DND-41 (cell line): Measurements from ENCODE around the gene SMARCA2.

Source experiments
- EZH2 ChIP-seq: IDR thresholded peaks from 3 replicates; pipeline ENCODE4 v1.6.1; 2012; ENCODE audit warnings: borderline replicate concordance, low read depth, mild to moderate bottlenecking, moderate library complexity, low read length, inconsistent platforms; ENCODE audit not compliant: severe bottlenecking
- TF ChIP-seq, protein P1 (sequence below): IDR thresholded peaks from 2 replicates; pipeline ENCODE4 v1.5.1; 2012; ENCODE audit warnings: borderline replicate concordance, low read length, moderate library complexity, mild to moderate bottlenecking; ENCODE audit not compliant: poor library complexity, severe bottlenecking; ENCODE audit errors: extremely low read depth

DNA sequence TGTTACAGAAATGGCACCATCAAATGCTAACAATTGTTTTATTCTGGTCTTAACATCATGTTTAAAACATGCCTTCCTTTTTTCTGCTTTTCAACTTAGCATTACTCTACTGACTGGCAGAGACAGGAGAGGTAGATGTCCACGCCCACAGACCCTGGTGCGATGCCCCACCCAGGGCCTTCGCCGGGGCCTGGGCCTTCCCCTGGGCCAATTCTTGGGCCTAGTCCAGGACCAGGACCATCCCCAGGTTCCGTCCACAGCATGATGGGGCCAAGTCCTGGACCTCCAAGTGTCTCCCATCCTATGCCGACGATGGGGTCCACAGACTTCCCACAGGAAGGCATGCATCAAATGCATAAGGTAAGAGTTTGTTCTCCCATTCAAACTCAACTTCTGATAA lies 13.7 kb downstream of the SMARCA2 start:
- TF ChIP-seq, protein P1, sequence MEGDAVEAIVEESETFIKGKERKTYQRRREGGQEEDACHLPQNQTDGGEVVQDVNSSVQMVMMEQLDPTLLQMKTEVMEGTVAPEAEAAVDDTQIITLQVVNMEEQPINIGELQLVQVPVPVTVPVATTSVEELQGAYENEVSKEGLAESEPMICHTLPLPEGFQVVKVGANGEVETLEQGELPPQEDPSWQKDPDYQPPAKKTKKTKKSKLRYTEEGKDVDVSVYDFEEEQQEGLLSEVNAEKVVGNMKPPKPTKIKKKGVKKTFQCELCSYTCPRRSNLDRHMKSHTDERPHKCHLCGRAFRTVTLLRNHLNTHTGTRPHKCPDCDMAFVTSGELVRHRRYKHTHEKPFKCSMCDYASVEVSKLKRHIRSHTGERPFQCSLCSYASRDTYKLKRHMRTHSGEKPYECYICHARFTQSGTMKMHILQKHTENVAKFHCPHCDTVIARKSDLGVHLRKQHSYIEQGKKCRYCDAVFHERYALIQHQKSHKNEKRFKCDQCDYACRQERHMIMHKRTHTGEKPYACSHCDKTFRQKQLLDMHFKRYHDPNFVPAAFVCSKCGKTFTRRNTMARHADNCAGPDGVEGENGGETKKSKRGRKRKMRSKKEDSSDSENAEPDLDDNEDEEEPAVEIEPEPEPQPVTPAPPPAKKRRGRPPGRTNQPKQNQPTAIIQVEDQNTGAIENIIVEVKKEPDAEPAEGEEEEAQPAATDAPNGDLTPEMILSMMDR: no peak
- TF ChIP-seq EZH2: no peak
